NB4 (cell line): ENCODE data around the gene SND1.
"Not testable (repeated sequence)": the region's sequence is repeated elsewhere in the genome, so short reads cannot be mapped to it uniquely, and the experiment has no call there.

Source experiments
- DNase-seq: peaks from one replicate; pipeline ENCODE4 v3.0.0; 2010; ENCODE audit warnings: low read depth
- H3K4me3 ChIP-seq: one replicate; pipeline ENCODE4 v1.5.1; 2011; ENCODE audit warnings: mild to moderate bottlenecking, low read depth, low read length, moderate library complexity
- MYC ChIP-seq: IDR thresholded peaks from 2 replicates; pipeline ENCODE4 v1.6.1; 2011; ENCODE audit warnings: low read depth, low read length
- POLR2A ChIP-seq: IDR thresholded peaks from 2 replicates; pipeline ENCODE4 v1.6.1; 2011; ENCODE audit warnings: mild to moderate bottlenecking; ENCODE audit not compliant: insufficient read length; ENCODE audit errors: extremely low read depth
- TF ChIP-seq, protein P1 (sequence below): IDR thresholded peaks from one replicate; pipeline ENCODE4 v1.5.1; 2012; ENCODE audit warnings: low read depth, low read length
- TF ChIP-seq, protein P2 (sequence below): IDR thresholded peaks from 2 replicates; pipeline ENCODE4 v1.6.1; 2011; ENCODE audit warnings: low read depth, low read length

SND1 gene

DNA sequence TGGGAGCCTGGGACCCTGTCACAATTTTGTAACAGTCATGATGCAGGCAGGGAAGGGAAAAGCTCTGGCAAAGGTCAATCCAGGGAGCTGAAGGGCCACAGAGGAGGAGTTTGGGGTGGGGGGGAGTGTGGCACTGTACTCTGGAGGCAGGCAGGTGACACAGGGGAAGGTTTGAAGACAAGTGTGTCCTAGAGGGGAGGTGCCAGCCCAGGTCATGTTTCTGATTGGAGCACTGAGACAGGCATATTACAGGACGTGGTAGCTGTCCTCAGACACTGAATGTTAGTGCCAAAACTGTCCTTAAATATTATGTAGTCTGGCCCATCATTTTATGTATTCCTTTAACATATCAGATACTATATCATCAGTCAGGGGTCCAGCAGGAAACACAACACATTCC lies 454.8 kb downstream of the SND1 start:
- DNase-seq = peak; percentile 45
- no peak overlapping the region for H3K4me3 ChIP-seq
- TF ChIP-seq POLR2A = no peak
- TF ChIP-seq, protein P1, sequence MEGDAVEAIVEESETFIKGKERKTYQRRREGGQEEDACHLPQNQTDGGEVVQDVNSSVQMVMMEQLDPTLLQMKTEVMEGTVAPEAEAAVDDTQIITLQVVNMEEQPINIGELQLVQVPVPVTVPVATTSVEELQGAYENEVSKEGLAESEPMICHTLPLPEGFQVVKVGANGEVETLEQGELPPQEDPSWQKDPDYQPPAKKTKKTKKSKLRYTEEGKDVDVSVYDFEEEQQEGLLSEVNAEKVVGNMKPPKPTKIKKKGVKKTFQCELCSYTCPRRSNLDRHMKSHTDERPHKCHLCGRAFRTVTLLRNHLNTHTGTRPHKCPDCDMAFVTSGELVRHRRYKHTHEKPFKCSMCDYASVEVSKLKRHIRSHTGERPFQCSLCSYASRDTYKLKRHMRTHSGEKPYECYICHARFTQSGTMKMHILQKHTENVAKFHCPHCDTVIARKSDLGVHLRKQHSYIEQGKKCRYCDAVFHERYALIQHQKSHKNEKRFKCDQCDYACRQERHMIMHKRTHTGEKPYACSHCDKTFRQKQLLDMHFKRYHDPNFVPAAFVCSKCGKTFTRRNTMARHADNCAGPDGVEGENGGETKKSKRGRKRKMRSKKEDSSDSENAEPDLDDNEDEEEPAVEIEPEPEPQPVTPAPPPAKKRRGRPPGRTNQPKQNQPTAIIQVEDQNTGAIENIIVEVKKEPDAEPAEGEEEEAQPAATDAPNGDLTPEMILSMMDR = no peak
- TF ChIP-seq, protein P2, sequence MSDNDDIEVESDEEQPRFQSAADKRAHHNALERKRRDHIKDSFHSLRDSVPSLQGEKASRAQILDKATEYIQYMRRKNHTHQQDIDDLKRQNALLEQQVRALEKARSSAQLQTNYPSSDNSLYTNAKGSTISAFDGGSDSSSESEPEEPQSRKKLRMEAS = no peak

DNA sequence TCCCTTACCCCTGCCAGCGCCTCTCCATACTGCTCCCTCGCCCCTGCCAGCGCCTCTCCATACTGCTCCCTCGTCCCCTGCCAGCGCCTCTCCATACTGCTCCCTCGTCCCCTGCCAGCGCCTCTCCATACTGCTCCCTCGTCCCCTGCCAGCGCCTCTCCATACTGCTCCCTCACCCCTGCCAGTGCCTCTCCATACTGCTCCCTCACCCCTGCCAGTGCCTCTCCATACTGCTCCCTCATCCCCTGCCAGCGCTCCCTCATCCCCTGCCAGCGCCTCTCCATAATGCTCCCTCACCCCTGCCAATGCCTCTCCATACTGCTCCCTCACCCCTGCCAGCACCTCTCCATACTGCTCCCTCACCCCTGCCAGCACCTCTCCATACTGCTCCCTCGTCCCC lies 455.5 kb downstream of the SND1 start:
- not testable (repeated sequence) for H3K4me3 ChIP-seq, DNase-seq

DNA sequence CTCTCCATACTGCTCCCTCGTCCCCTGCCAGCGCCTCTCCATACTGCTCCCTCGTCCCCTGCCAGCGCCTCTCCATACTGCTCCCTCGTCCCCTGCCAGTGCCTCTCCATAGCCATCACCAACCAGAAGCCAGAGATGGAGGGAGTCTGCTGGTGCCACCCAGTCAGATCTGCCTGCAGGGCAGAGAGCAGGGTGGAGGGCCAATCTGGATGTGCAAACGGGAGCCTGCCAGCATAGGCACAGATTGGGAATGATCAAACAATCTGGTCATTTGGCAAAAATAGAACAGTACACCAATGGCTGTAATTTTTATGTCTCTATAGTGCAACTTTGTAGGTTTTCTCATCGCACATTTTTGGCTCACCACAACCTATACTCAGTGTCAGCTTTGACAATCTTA lies 456.1 kb downstream of the SND1 start:
- no peak overlapping the region for H3K4me3 ChIP-seq
- no peak for DNase-seq
- TF ChIP-seq, protein P2 = no peak
- TF ChIP-seq, protein P1 = no peak
- no peak for TF ChIP-seq MYC
- TF ChIP-seq POLR2A = no peak

DNA sequence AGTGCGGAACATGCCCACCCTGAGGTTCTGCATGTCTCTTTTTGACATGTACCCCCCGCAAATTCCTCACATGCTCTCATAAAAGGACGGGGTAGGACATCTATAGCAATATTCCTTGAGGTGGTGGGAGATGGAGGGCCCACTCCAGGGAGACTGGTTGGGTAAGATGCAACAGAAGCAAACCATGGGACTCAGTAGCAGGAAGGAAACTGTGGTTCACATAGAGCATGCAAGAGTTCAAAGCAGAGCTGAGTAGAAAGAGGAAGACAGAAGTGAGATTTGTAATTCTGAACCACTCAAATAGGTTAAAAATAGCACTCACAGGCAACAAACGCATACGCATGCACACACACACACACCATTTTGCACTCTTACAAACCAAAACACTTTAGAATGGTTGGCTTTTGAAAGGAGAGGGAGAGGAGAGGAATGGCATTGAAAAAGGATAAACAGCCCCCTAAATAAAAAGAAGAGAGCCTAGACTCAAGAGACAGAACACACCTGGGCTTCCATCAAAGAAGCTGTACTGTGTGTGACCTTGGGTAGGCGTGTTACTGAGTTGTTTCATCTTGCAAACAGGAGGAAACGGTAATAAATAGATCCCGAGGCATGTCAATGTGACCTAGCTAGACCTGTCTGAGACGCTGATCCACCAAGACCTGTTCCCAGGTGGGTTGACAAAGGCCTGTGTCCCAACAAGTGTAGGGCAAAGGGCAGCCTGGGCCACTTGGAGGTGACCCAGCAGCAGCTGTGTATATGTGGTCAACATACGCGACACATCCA lies 456.8 kb downstream of the SND1 start:
- peak; percentile 94 for DNase-seq
- TF ChIP-seq, protein P1 = no peak
- TF ChIP-seq, protein P2 = peak; percentile 48; the same call in 1 of the 2 replicates
- peak overlapping the region; percentile 30 for H3K4me3 ChIP-seq

DNA sequence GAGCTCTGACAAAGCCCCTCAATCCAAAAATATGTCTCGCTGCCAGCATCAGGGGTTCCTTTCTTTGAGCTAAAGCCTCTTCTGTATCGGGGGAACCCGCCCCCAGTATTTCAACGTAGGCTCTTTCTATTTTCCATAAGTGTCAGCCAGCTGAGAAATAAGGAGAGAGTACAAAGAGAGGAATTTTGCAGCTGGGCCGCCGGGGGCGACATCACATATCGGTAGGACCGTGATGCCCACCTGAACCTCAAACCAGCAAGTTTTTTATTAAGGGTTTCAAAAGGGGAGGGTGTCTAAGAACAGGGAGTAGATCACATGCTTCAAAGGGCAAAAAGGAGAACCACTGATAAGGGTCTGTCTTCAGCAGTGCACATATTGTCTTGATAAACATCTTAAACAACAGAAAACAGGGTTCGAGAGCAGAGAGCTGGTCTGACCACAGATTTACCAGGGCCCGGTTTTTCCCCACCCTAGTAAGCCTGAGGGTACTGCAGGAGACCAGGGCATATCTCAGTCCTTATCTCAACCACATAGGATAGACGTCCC lies 457.5 kb downstream of the SND1 start:
- not testable (repeated sequence) for H3K4me3 ChIP-seq
- TF ChIP-seq, protein P2 = 0 out of 2 replicates have a peak, but pooled peaks have one; percentile 11
- DNase-seq = peak; percentile 69

DNA sequence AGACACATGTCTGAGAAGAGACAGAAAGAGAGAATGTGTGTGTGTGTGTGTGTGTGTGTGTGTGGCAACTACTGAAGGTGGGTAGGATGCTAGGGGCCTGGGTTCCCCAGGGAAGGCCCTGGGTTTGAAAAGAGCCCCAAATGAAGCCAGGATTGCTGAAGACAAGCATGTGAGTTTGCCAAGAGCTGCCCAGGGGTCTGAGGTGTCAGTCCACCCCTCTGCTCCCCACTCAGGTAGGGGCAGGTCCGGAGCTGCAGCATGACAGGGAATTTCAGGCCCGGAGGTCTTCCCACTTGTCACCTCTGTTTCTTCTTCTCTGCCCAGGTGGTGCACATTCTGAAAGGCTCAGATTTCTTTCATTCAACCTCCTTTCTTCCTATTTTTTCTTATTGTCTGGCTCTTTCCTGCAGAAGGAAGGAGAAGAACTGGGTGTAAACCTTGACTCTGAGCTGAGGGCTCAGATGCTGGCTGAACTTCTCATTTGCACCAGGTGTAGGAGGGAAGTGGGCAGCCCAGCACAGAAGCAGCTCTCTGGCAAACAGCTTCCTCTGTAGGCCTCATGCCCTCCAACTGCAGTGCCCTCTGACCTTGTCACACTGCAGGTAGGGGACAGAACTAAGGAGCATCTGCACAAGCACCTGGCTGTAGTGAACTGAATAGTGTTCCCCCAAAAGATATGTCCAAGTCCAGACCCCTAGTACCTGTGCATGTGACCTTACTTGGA lies 458.8 kb downstream of the SND1 start:
- TF ChIP-seq, protein P1 = no peak
- TF ChIP-seq POLR2A (no peak), MYC (no peak)
- TF ChIP-seq, protein P2 = no peak
- peak; percentile 49 for DNase-seq

More for the DNA sequence above, 458.8 kb downstream of the SND1 start:
- no peak overlapping the region for H3K4me3 ChIP-seq
